K562 (cell line): ENCODE measurements around the gene STARD6. TPM values are rescaled to one million over a fixed set of nuclear protein-coding genes. Genes with fewer than 3 reads are reported as not detected.
A peak's percentile ranks its signal among the peaks of the same experiment; 100 is the strongest.

ENCODE experiments used
- CTBP1 ChIP-seq: fragments of 450-650 bp; IDR thresholded peaks from 2 replicates; pipeline ENCODE4 v1.6.1; 2016; ENCODE audit warnings: borderline replicate concordance
- ELF1 ChIP-seq: fragments of 200-800 bp; sonication (Bioruptor generic); IDR thresholded peaks from 2 replicates; pipeline ENCODE4 v1.6.1; 2016; ENCODE audit warnings: missing genetic modification characterization, missing compliant biosample characterization
- KDM4B ChIP-seq, 2 experiments: fragments of 450-650 bp in 1 of 2; sonication (generic) in 1 of 2; IDR thresholded peaks; 2 replicates each; pipeline ENCODE4 v1.6.1; 2016 to 2017; ENCODE audit warnings: borderline replicate concordance in 2 of 2, antibody characterized with exemption in 1 of 2, low read depth in 1 of 2, mild to moderate bottlenecking in 1 of 2
- NBN ChIP-seq: fragments of 450-650 bp; IDR thresholded peaks from 2 replicates; pipeline ENCODE4 v1.6.1; 2016; ENCODE audit warnings: low read depth, mild to moderate bottlenecking
- NCOA6 ChIP-seq: fragments of 450-650 bp; IDR thresholded peaks from 2 replicates; pipeline ENCODE4 v1.6.1; 2017; ENCODE audit warnings: mild to moderate bottlenecking
- POLR2AphosphoS5 ChIP-seq: IDR thresholded peaks from 2 replicates; pipeline ENCODE4 v1.6.1; 2011; ENCODE audit warnings: mild to moderate bottlenecking, low read depth, low read length, moderate library complexity; ENCODE audit not compliant: control insufficient read depth, insufficient read depth
- POU5F1 ChIP-seq: fragments of 150-350 bp; IDR thresholded peaks from 2 replicates; pipeline ENCODE4 v1.6.1; 2014; ENCODE audit warnings: borderline replicate concordance, low read length, low read depth, mild to moderate bottlenecking; ENCODE audit not compliant: partially characterized antibody
- SAFB ChIP-seq: fragments of 200-400 bp; formaldehyde crosslinking; IDR thresholded peaks from 2 replicates; pipeline ENCODE4 v1.6.1; 2017; ENCODE audit warnings: low read depth, low read length, borderline replicate concordance
- SLC30A9 ChIP-seq: fragments of 250-450 bp; sonication (Bioruptor Pico); IDR thresholded peaks from 2 replicates; pipeline ENCODE4 v1.8.0; 2022; ENCODE audit warnings: mild to moderate bottlenecking, moderate library complexity
- U2AF1 ChIP-seq: fragments of 200-400 bp; formaldehyde crosslinking; optimal IDR thresholded peaks from 2 replicates; pipeline ENCODE3; 2017; ENCODE audit warnings: mild to moderate bottlenecking, low read depth, low read length, moderate library complexity
- ZNF184 ChIP-seq: sonication (generic); formaldehyde crosslinking; IDR thresholded peaks from 2 replicates; pipeline ENCODE4 v1.5.0; 2020; ENCODE audit warnings: missing genetic modification reagents
- ZNF766 ChIP-seq: fragments of 200-800 bp; sonication (Bioruptor generic); conservative IDR thresholded peaks from 2 replicates; pipeline ENCODE4 v1.6.1; 2016; ENCODE audit warnings: missing genetic modification characterization, missing compliant biosample characterization
- polyA plus RNA-seq, 8 experiments: library from polyadenylated mRNA; depleted of rRNA in 4 of 8; stranded (reverse) in 5 of 8; unstranded in 3 of 8; fragments of >200 nt; fragmentation: Nextera tagmentation in 2 of 8; fragmentation: Illumina TruSeq in 1 of 8; extraction: Ambion mirVana in 2 of 8; extraction: Trizol in 1 of 8; gene quantifications; 2 replicates each; pipeline versions ENCODE4 v1.2.1 to v1.2.3, GENCODE V29; 2011 to 2014; ENCODE audit warnings: inconsistent platforms in 1 of 8, missing spikeins in 1 of 8
- total RNA-seq, 7 experiments: library from RNA; depleted of rRNA in 6 of 7; stranded (reverse); fragments of >200 nt in 6 of 7; fragmentation: Illumina TruSeq in 2 of 7; extraction: Trizol in 2 of 7; gene quantifications; 2 replicates each; pipeline versions ENCODE4 v1.2.1 to v1.2.3, GENCODE V29; 2011 to 2021; ENCODE audit warnings: low replicate concordance in 1 of 7
- TF ChIP-seq, protein P1 (sequence below): fragments of 450-650 bp; IDR thresholded peaks from 2 replicates; pipeline ENCODE4 v1.6.1; 2017; ENCODE audit warnings: antibody characterized with exemption
- TF ChIP-seq, protein P2 (sequence below): fragments of 150-350 bp; conservative IDR thresholded peaks from 2 replicates; pipeline ENCODE4 v1.6.1; 2014; ENCODE audit warnings: low read length
- TF ChIP-seq, protein P3 (sequence below): fragments of 450-650 bp; formaldehyde crosslinking; IDR thresholded peaks from 2 replicates; pipeline ENCODE4 v1.4.0; 2020; ENCODE audit warnings: mild to moderate bottlenecking, mixed read lengths
- TF ChIP-seq, protein P4 (sequence below): fragments of 450-650 bp; formaldehyde crosslinking; IDR thresholded peaks from 2 replicates; pipeline ENCODE4 v1.4.0; 2022; ENCODE audit warnings: missing genetic modification characterization
- TF ChIP-seq, protein P5 (sequence below): IDR thresholded peaks from 2 replicates; pipeline ENCODE4 v1.6.1; 2014; ENCODE audit warnings: antibody characterized with exemption

The STARD6 gene
- total and polyA plus RNA-seq, 9 of the 15 experiments (the other 6 are each of a cell fraction or from before 2014, with no cell fraction given) = 0.11 to 0.15 TPM; not detected in 7

DNA sequence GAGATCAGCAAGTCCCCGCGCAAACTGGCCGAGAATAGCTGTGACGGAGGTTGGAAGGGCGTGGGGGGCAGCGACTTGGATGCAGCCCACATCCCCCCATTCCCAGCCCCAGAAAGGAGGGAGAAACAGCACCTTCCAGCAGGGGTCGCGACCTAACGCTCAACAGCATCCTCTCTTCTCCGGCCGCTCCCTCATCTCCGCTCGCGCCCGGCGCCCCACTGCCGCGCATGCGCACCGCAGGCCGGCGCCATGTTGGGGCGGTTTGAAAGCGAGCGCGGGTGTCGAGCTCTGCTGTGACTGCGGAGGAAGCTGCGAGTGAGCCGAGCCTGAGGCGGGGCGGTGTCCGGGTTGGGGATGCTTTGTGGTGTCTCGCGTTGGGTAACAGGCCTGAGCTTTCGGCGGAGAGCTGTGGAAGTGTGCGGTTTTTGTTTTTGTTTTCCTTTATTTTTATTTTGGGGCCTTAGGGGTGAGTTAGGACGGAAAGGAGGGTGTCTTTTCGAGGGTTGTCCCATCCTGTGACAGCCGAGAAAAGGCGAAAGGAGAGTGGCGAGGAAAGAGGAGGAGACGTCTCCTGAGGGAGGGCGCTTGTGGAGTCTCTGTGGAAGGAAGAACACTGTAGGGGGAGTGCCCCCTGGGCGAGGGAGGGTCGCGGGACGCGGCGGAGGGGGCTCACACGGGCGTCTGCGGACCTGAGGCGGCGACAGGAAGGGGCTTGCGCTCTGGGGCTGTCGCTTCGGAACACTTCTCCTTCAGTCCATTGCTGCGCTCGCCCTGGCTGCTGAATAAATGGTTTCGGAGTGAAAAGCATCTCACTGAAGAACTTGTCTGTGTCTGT lies at the start of gene STARD6, which contains the start of gene C18orf54 (continued):
- TF ChIP-seq NBN (no peak), U2AF1 (no peak), ZNF184 (CRISPR knock-in tag) (no peak), NCOA6 (no peak), POU5F1 (no peak), POLR2AphosphoS5 (peak; percentile 62), KDM4B (IDR thresholded peaks at IDR 0.05; ENCODE audit: borderline replicate concordance in 2 of 2, low read depth in 1 of 2) (0 out of 4 replicates have a peak, but pooled peaks of 1 of the 2 experiments have one; percentile 29), ELF1 (tag) (no peak), SLC30A9 (no peak), ZNF766 (CRISPR knock-in tag) (no peak), CTBP1 (peak; percentile 94), SAFB (no peak)
- TF ChIP-seq, protein P1, sequence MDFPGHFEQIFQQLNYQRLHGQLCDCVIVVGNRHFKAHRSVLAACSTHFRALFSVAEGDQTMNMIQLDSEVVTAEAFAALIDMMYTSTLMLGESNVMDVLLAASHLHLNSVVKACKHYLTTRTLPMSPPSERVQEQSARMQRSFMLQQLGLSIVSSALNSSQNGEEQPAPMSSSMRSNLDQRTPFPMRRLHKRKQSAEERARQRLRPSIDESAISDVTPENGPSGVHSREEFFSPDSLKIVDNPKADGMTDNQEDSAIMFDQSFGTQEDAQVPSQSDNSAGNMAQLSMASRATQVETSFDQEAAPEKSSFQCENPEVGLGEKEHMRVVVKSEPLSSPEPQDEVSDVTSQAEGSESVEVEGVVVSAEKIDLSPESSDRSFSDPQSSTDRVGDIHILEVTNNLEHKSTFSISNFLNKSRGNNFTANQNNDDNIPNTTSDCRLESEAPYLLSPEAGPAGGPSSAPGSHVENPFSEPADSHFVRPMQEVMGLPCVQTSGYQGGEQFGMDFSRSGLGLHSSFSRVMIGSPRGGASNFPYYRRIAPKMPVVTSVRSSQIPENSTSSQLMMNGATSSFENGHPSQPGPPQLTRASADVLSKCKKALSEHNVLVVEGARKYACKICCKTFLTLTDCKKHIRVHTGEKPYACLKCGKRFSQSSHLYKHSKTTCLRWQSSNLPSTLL = no peak
- TF ChIP-seq, protein P2, sequence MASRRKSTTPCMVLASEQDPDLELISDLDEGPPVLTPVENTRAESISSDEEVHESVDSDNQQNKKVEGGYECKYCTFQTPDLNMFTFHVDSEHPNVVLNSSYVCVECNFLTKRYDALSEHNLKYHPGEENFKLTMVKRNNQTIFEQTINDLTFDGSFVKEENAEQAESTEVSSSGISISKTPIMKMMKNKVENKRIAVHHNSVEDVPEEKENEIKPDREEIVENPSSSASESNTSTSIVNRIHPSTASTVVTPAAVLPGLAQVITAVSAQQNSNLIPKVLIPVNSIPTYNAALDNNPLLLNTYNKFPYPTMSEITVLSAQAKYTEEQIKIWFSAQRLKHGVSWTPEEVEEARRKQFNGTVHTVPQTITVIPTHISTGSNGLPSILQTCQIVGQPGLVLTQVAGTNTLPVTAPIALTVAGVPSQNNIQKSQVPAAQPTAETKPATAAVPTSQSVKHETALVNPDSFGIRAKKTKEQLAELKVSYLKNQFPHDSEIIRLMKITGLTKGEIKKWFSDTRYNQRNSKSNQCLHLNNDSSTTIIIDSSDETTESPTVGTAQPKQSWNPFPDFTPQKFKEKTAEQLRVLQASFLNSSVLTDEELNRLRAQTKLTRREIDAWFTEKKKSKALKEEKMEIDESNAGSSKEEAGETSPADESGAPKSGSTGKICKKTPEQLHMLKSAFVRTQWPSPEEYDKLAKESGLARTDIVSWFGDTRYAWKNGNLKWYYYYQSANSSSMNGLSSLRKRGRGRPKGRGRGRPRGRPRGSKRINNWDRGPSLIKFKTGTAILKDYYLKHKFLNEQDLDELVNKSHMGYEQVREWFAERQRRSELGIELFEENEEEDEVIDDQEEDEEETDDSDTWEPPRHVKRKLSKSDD = no peak
- TF ChIP-seq, protein P3, sequence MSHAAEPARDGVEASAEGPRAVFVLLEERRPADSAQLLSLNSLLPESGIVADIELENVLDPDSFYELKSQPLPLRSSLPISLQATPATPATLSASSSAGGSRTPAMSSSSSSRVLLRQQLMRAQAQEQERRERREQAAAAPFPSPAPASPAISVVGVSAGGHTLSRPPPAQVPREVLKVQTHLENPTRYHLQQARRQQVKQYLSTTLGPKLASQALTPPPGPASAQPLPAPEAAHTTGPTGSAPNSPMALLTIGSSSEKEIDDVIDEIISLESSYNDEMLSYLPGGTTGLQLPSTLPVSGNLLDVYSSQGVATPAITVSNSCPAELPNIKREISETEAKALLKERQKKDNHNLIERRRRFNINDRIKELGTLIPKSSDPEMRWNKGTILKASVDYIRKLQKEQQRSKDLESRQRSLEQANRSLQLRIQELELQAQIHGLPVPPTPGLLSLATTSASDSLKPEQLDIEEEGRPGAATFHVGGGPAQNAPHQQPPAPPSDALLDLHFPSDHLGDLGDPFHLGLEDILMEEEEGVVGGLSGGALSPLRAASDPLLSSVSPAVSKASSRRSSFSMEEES = no peak
- TF ChIP-seq, protein P4, sequence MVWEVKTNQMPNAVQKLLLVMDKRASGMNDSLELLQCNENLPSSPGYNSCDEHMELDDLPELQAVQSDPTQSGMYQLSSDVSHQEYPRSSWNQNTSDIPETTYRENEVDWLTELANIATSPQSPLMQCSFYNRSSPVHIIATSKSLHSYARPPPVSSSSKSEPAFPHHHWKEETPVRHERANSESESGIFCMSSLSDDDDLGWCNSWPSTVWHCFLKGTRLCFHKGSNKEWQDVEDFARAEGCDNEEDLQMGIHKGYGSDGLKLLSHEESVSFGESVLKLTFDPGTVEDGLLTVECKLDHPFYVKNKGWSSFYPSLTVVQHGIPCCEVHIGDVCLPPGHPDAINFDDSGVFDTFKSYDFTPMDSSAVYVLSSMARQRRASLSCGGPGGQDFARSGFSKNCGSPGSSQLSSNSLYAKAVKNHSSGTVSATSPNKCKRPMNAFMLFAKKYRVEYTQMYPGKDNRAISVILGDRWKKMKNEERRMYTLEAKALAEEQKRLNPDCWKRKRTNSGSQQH (CRISPR knock-in tag) = no peak
- TF ChIP-seq, protein P5, sequence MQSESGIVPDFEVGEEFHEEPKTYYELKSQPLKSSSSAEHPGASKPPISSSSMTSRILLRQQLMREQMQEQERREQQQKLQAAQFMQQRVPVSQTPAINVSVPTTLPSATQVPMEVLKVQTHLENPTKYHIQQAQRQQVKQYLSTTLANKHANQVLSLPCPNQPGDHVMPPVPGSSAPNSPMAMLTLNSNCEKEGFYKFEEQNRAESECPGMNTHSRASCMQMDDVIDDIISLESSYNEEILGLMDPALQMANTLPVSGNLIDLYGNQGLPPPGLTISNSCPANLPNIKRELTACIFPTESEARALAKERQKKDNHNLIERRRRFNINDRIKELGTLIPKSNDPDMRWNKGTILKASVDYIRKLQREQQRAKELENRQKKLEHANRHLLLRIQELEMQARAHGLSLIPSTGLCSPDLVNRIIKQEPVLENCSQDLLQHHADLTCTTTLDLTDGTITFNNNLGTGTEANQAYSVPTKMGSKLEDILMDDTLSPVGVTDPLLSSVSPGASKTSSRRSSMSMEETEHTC = no peak
